Osteoblast (primary cell): ENCODE measurements around the gene PRSS21. TPM values are rescaled to one million over a fixed set of nuclear protein-coding genes. Genes with fewer than 3 reads are reported as not detected.

ENCODE experiments used
- DNase-seq: peaks from one replicate; pipeline ENCODE4 v3.0.0; 2011; ENCODE audit warnings: low spot score, mixed read lengths; ENCODE audit not compliant: insufficient read length; ENCODE audit errors: missing footprints
- H2AFZ ChIP-seq: 2 replicates; pipeline ENCODE4 v1.6.0; 2011; ENCODE audit warnings: mild to moderate bottlenecking, low read length
- H3K27ac ChIP-seq: 2 replicates; pipeline ENCODE4 v1.5.1; 2011; ENCODE audit warnings: mild to moderate bottlenecking, low read depth, low read length, moderate library complexity
- H3K27me3 ChIP-seq: 2 replicates; pipeline ENCODE4 v1.6.0; 2012; ENCODE audit warnings: mild to moderate bottlenecking, control low read depth, inconsistent platforms, low read length, moderate library complexity; ENCODE audit not compliant: insufficient read depth
- H3K36me3 ChIP-seq: 2 replicates; pipeline ENCODE4 v1.5.1; 2011; ENCODE audit warnings: mild to moderate bottlenecking, low read length, control low read depth, moderate library complexity; ENCODE audit not compliant: insufficient read depth
- H3K4me1 ChIP-seq: 2 replicates; pipeline ENCODE4 v1.5.1; 2011; ENCODE audit warnings: mild to moderate bottlenecking, low read length, control low read depth, moderate library complexity; ENCODE audit not compliant: insufficient read depth
- H3K4me2 ChIP-seq: 2 replicates; pipeline ENCODE4 v1.6.0; 2011; ENCODE audit warnings: mild to moderate bottlenecking, low read length; ENCODE audit not compliant: insufficient read depth
- H3K4me3 ChIP-seq: fragments of 200-600 bp; sonication (generic); 3 replicates; pipeline ENCODE4 v1.5.1; 2012; ENCODE audit warnings: mild to moderate bottlenecking, low read length, inconsistent platforms; ENCODE audit not compliant: insufficient read depth
- H3K79me2 ChIP-seq: 2 replicates; pipeline ENCODE4 v1.6.0; 2012; ENCODE audit warnings: mild to moderate bottlenecking, low read length, control low read depth, inconsistent platforms; ENCODE audit not compliant: insufficient read depth
- H3K9me3 ChIP-seq: 2 replicates; pipeline ENCODE4 v1.5.1; 2011; ENCODE audit warnings: low read depth, low read length, control low read depth
- H4K20me1 ChIP-seq: 2 replicates; pipeline ENCODE4 v1.6.0; 2012; ENCODE audit warnings: mild to moderate bottlenecking, low read length, control low read depth; ENCODE audit not compliant: insufficient read depth
- CTCF ChIP-seq: IDR thresholded peaks from 2 replicates; pipeline ENCODE4 v1.5.1; 2011; ENCODE audit warnings: mild to moderate bottlenecking, low read depth, low read length, moderate library complexity; ENCODE audit errors: extremely low read depth
- total RNA-seq: library from RNA; depleted of rRNA; stranded (reverse); fragments of >200 nt; gene quantifications from 2 replicates; pipeline ENCODE4 v1.2.3, GENCODE V29; 2012

Gene PRSS21
- total RNA-seq, 1 donor, result not detected

DNA sequence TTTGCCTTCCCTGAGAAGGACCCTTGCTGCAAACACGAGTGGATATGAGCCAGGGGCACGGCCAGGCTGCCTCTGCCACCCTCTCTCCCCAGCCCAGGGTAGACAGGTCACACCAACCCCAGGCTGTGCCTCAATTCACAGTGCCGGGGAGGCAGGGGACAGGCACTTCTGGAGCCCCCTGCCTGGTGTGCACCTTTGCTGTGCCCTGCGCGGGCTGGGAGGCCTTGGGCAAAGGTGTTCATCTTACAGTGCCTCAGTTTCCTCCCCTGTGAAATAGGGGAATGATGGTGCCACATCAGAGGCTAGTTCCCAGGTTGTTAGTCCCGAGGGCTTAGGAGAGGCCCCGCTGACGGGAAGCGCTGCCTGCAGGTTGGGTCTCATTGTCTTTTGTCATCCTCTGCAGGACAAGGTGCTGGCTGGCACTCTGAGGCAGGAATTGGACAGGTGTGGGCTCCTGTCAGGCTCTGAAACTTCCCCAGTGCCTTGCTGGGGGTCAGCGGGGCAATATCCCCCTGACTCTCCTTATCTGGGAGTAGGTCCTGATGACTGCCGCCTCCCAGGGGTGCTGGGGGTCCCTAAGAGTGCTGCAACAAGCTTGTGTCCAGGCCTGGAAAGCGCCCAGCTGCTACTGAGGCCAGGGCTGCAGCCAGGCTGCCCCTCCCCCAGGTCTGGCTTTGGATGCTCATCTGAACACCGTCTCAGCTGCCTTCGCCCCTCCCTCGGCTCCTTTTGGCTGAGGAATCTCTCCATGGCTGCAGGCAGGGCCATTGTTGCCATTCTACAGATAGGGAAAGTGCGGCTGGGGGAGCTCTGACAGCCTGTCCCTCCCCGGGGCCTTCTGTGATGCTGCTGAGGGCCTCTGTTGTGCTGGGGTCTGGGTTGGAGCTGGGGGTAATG lies 3.1 kb downstream of the PRSS21 start:
- Histone ChIP-seq H3K4me2 (no peak overlapping the region), H3K4me1 (no peaks in the 10 kb centered on the region), H3K9me3 (no peaks in the 10 kb centered on the region), H3K36me3 (no peaks in the 10 kb centered on the region), H3K4me3 (no peak overlapping the region), H3K27ac (no peak overlapping the region), H3K27me3 (peaks cover 27% of the 10 kb centered on the region), H2AFZ (no peak overlapping the region), H4K20me1 (no peaks in the 10 kb centered on the region), H3K79me2 (no peaks in the 10 kb centered on the region)
- DNase-seq, result peak; percentile 65
- no peak for TF ChIP-seq CTCF

- Histone ChIP-seq H3K79me2 (no peaks in the 10 kb centered on the region), H3K27me3 (peaks cover 19% of the 10 kb centered on the region), H3K36me3 (no peaks in the 10 kb centered on the region), H4K20me1 (no peaks in the 10 kb centered on the region), H3K4me3 (no peak overlapping the region), H3K27ac (no peak overlapping the region), H3K9me3 (no peaks in the 10 kb centered on the region), H3K4me1 (no peaks in the 10 kb centered on the region), H3K4me2 (no peak overlapping the region), H2AFZ (no peak overlapping the region)
- no peak for TF ChIP-seq CTCF
- DNase-seq, result peak; percentile 73
Measured at GRCh38 chr16:2820836-2821486, 3.9 kb downstream of the PRSS21 start.

- Histone ChIP-seq H3K4me3 (no peak overlapping the region), H3K27ac (no peak overlapping the region), H2AFZ (no peak overlapping the region), H3K4me1 (no peaks in the 10 kb centered on the region), H3K4me2 (no peak overlapping the region), H3K9me3 (no peaks in the 10 kb centered on the region), H3K27me3 (peaks cover 20% of the 10 kb centered on the region), H4K20me1 (no peaks in the 10 kb centered on the region), H3K79me2 (no peaks in the 10 kb centered on the region), H3K36me3 (no peaks in the 10 kb centered on the region)
- peak; percentile 86 for DNase-seq
- no peak for TF ChIP-seq CTCF
Measured at GRCh38 chr16:2821487-2822157, 4.6 kb downstream of the PRSS21 start.

GRCh38 chr16:2822158-2822495 lies 5.1 kb downstream of the PRSS21 start:
- Histone ChIP-seq H2AFZ (no peak overlapping the region), H3K4me3 (no peak overlapping the region), H3K79me2 (no peaks in the 10 kb centered on the region), H4K20me1 (no peaks in the 10 kb centered on the region), H3K36me3 (no peaks in the 10 kb centered on the region), H3K27ac (no peak overlapping the region), H3K9me3 (no peaks in the 10 kb centered on the region), H3K27me3 (peaks cover 25% of the 10 kb centered on the region), H3K4me2 (no peak overlapping the region), H3K4me1 (no peaks in the 10 kb centered on the region)
- peak; percentile 26 for DNase-seq
- no peak for TF ChIP-seq CTCF
